DOHH2 (cell line): ENCODE measurements around the gene YLPM1.

Experiments used
- CTCF ChIP-seq: fragments of 200-600 bp; sonication (generic); IDR thresholded peaks from one replicate; pipeline ENCODE4 v1.5.1; 2014; ENCODE audit warnings: antibody characterized with exemption, mild to moderate bottlenecking, low read depth, low read length; ENCODE audit not compliant: poor library complexity, severe bottlenecking
- EZH2phosphoT487 ChIP-seq: fragments of 200-600 bp; sonication (generic); IDR thresholded peaks from 2 replicates; pipeline ENCODE4 v1.6.1; 2017; ENCODE audit warnings: borderline replicate concordance, mild to moderate bottlenecking, antibody characterized with exemption, low read length, moderate library complexity, mixed read lengths

- TF ChIP-seq CTCF: no peak
- TF ChIP-seq EZH2phosphoT487: no peak
Measured at GRCh38 chr14:74826574-74826973, 63.5 kb downstream of the YLPM1 start.
